Lung (tissue), 12 donors: ENCODE data around the gene LSS. TPM values are rescaled to one million over a fixed set of nuclear protein-coding genes. Genes with fewer than 3 reads are reported as not detected.

Experiments used
- ATAC-seq: fragments of 200-7000 bp; cut with Tn5 transposase; one replicate; pipeline ENCODE4 v1.9.1; 2020; ENCODE audit warnings: moderate number of reproducible peaks; ENCODE audit not compliant: insufficient read depth, low FRiP score
- DNase-seq, 3 donors: peaks; one replicate each; pipeline ENCODE4 v3.0.0-alpha.2; 2013 to 2017
- H3K27ac ChIP-seq, 2 donors: one replicate each; pipeline ENCODE4 v1.5.1; 2013; ENCODE audit warnings: mild to moderate bottlenecking in 2 of 2, moderate library complexity in 2 of 2, control low read depth in 1 of 2, inconsistent platforms in 1 of 2, low read depth in 1 of 2, low read length in 1 of 2
- H3K27me3 ChIP-seq, 3 donors: one replicate each; pipeline ENCODE4 v1.5.1; 2013; ENCODE audit warnings: low read length in 2 of 3; ENCODE audit not compliant: control insufficient read depth in 3 of 3, insufficient read depth in 3 of 3
- H3K36me3 ChIP-seq, 4 donors: one replicate each; pipeline ENCODE4 v1.5.1; 2013; ENCODE audit warnings: low read length in 4 of 4, mild to moderate bottlenecking in 1 of 4, moderate library complexity in 1 of 4; ENCODE audit not compliant: control insufficient read depth in 4 of 4, insufficient read depth in 4 of 4
- H3K4me1 ChIP-seq, 5 donors: one replicate each; pipeline ENCODE4 v1.5.1; 2013; ENCODE audit warnings: low read length in 5 of 5, mild to moderate bottlenecking in 2 of 5, moderate library complexity in 1 of 5; ENCODE audit not compliant: control insufficient read depth in 5 of 5, insufficient read depth in 5 of 5
- H3K4me3 ChIP-seq: one replicate; pipeline ENCODE4 v1.5.1; 2013; ENCODE audit warnings: mild to moderate bottlenecking, control low read depth, moderate library complexity
- H3K9ac ChIP-seq, 2 donors: one replicate each; pipeline ENCODE4 v1.5.1; 2013; ENCODE audit warnings: low read length in 2 of 2, control low read depth in 1 of 2; ENCODE audit not compliant: insufficient read depth in 1 of 2
- H3K9me3 ChIP-seq, 4 donors: one replicate each; pipeline ENCODE4 v1.5.1; 2013; ENCODE audit warnings: low read length in 3 of 4, mild to moderate bottlenecking in 1 of 4, moderate library complexity in 1 of 4; ENCODE audit not compliant: control insufficient read depth in 4 of 4, insufficient read depth in 3 of 4
- WGBS, 2 donors: extraction: QIAGEN DNeasy Blood & Tissue Kit; methylation state at CpG; one replicate each; pipeline ENCODE4 v1.1.7; 2013; 5-methylcytosine and 5-hydroxymethylcytosine counted together
- polyA plus RNA-seq, 2 donors: library from polyadenylated mRNA; stranded (reverse); fragments of 200-250 nt; gene quantifications; one replicate each; pipeline ENCODE4 v1.2.1, GENCODE V29; 2013
- total RNA-seq, 2 donors: library from RNA; depleted of rRNA in 1 of 2; stranded (reverse); fragments of >200 nt in 1 of 2; gene quantifications; one replicate each; pipeline ENCODE4 v1.2.1, GENCODE V29; 2014 to 2021
- TF ChIP-seq, protein P1 (sequence below): IDR thresholded peaks from 2 replicates; pipeline ENCODE4 v1.5.1; 2012; ENCODE audit warnings: mild to moderate bottlenecking; ENCODE audit errors: control extremely low read depth, extremely low read depth
- donor health status: control.
- donor health status: control.
- donor health status: Bipolar disorder and iron deficiency.
- donor health status: healthy.
- donor health status: DM: yes; HTN: yes; CAD: no.

The LSS gene
- total and polyA plus RNA-seq, 4 donors, result 54.6 to 152 (median 98.8) TPM

DNA sequence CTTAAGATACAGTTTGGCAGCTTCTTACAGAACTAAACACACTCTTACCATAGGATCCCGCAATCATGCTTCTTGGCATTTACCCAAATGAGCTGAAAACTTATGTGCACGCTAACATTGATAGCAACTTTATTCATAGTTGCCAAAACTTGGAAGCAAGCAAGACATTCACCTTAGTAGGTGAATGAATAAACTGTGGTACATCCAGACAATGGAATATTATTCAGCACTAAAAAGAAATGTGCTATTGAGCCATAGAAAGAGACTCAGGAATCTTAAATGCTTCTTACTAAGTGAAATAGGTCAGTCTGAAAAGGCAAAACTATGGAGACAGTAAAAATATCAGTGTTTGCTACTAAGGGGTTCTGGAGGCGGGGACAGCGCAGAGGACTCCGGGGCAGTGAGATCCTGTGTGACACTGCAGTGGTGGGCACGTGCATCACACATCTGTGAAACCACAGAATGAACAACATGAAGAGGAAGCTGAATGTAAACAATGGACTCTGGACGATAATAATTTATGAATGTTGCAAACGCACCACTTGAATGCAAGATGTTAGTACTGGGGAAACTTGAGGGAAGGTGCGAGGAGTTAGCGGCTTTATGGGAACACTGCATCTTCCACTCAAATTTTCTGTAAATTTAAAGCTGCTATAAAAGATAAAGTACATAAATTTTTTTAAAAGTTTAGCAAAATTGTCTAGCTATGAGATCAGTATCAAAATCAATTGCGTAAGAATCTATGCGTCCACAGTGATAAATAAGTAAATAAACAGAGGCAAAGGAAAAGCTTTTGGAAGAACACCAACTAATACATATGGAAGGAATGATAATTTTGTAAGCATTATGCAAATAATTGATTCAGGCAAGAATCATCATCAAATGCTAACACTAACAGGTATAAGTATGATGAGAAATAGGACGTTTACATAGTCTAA, 28.9 kb downstream of the LSS start:
- H3K36me3 ChIP-seq, result peaks cover 12 to 32% (median 14%) of the 10 kb centered on the region in 4 donors
- no peak overlapping the region for H3K9ac ChIP-seq
- no peak overlapping the region for H3K4me3 ChIP-seq
- ATAC-seq (no peak), DNase-seq (no peak)
- 76 to 80% methylated on average over 13 of the region's 13 CpGs for WGBS, 2 donors
- H3K27me3 ChIP-seq, result no peaks in the 10 kb centered on the region
- H3K9me3 ChIP-seq, result no peaks in the 10 kb centered on the region
- H3K27ac ChIP-seq, result no peak overlapping the region
- TF ChIP-seq, protein P1, sequence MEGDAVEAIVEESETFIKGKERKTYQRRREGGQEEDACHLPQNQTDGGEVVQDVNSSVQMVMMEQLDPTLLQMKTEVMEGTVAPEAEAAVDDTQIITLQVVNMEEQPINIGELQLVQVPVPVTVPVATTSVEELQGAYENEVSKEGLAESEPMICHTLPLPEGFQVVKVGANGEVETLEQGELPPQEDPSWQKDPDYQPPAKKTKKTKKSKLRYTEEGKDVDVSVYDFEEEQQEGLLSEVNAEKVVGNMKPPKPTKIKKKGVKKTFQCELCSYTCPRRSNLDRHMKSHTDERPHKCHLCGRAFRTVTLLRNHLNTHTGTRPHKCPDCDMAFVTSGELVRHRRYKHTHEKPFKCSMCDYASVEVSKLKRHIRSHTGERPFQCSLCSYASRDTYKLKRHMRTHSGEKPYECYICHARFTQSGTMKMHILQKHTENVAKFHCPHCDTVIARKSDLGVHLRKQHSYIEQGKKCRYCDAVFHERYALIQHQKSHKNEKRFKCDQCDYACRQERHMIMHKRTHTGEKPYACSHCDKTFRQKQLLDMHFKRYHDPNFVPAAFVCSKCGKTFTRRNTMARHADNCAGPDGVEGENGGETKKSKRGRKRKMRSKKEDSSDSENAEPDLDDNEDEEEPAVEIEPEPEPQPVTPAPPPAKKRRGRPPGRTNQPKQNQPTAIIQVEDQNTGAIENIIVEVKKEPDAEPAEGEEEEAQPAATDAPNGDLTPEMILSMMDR, result no peak
- H3K4me1 ChIP-seq, result no peaks in the 10 kb centered on the region

DNA sequence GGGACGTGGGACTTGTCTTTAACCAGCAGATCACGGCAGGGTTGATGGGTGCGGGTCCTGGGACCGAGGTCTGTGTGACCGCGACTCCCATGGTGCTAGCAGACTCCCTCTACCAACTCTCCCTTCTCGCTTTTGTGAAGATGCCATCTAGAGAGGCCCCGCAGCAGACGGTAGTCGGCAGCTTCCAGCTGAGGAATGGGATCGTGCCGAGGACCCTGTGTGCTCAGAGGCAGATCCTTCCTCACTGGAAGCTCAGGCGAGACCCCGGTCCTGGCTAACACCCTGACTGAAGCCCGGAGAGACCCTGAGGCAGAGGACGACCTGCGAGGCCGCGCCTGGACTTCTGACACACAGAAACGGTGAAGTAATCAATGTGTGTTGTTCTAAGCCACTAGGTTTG, 31.8 kb downstream of the LSS start:
- H3K27ac ChIP-seq, result no peak overlapping the region
- ATAC-seq, result no peak
- no peak overlapping the region for H3K4me3 ChIP-seq
- DNase-seq, result no peak
- 93 to 94% methylated on average over 20 of the region's 20 CpGs for WGBS, 2 donors
- peaks cover 15 to 46% (median 21%) of the 10 kb centered on the region in 4 donors for H3K36me3 ChIP-seq
- no peaks in the 10 kb centered on the region for H3K4me1 ChIP-seq
- TF ChIP-seq, protein P1, result no peak
- H3K9me3 ChIP-seq, result no peaks in the 10 kb centered on the region
- no peak overlapping the region for H3K9ac ChIP-seq
- H3K27me3 ChIP-seq, result no peaks in the 10 kb centered on the region

DNA sequence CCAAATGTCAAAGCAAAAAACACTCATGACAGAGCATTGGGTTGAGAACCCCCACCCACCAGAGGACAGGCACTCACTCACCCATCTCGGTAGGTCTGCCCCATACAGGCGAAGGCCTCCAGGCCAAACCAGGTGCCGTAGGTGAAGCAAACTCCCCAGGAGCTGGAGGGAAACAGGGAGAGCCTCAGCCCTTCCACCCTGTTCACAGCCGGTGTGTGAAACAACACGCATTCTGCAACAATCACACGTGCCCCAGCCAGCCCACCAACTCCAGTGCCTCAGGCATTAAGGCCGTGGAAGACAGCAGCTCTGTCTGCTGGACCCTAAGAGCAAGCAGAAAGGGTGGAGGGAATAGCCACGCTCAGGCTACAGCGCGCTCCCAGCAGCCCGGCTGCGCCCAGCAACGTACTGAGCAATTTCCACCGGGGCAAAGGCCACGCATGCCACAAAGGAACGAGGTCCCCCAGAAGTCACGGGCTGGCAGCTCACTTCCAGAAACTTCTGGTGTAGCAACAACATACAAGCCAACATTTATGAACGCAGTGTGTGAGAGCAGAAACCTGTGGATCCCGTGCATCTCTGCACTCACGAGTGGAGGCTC, 32.9 kb downstream of the LSS start:
- WGBS, 2 donors, result 94 to 95% methylated on average over 20 of the region's 20 CpGs
- H3K9ac ChIP-seq, result no peak overlapping the region
- H3K4me3 ChIP-seq, result no peak overlapping the region
- no peak overlapping the region for H3K27ac ChIP-seq
- no peak for DNase-seq
- H3K4me1 ChIP-seq, result no peaks in the 10 kb centered on the region
- H3K36me3 ChIP-seq, result peaks cover 15 to 55% (median 21%) of the 10 kb centered on the region in 4 donors
- TF ChIP-seq, protein P1, result no peak
- no peaks in the 10 kb centered on the region for H3K9me3 ChIP-seq
- no peak for ATAC-seq
- no peaks in the 10 kb centered on the region for H3K27me3 ChIP-seq
